VCaP (cell line): Measurements from ENCODE around the gene PTMA.
"Not testable (repeated sequence)": the region's sequence is repeated elsewhere in the genome, so short reads cannot be mapped to it uniquely, and the experiment has no call there.

Source experiments
- H3K27ac ChIP-seq: fragments of 450-650 bp; 2 replicates; pipeline ENCODE4 v1.5.1; 2017
- CTCF ChIP-seq: fragments of 450-650 bp; conservative IDR thresholded peaks from 2 replicates; pipeline ENCODE4 v1.5.1; 2017; ENCODE audit warnings: mild to moderate bottlenecking, moderate library complexity

PTMA gene

DNA sequence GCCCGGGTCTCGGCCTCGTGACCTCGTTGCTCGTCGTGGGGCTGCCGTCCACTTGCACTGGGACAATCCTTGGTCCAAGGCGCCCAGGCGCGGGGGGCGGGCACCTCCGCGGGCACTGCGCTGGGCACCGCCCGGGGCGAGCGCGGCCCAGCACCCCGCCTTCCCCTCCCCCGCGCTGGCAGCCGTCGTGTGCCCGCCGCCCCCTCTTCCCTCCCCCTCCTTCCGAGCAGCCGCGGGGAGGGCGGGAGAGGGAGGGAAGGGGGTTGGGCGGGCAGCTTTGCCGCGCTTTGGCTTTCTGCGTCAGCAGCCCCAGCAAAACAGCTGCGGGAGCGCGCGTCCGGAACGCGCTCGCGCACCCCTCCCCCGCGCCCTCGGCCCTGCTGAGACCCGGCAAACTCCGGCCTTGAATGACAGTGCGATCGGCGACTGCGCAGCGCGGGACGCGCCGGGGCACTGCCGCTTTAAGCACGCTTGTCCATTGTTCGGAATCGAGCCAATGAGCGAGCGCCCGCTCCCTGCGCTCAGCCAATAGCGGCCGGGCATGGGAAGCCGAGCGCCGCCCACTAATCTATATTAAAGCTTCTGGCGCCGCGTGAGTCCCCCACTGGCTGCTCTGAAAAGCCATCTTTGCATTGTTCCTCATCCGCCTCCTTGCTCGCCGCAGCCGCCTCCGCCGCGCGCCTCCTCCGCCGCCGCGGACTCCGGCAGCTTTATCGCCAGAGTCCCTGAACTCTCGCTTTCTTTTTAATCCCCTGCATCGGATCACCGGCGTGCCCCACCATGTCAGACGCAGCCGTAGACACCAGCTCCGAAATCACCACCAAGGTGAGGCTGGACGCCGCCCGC is at the start of gene PTMA:
TSS of gene PTMA (plus strand) at position 599 of the 846 bp plus-strand sequence. CDS start at position 781, 182 bp downstream.
- peak within 1 kb of the TSS; percentile 95 for H3K27ac ChIP-seq
- no peak for TF ChIP-seq CTCF

DNA sequence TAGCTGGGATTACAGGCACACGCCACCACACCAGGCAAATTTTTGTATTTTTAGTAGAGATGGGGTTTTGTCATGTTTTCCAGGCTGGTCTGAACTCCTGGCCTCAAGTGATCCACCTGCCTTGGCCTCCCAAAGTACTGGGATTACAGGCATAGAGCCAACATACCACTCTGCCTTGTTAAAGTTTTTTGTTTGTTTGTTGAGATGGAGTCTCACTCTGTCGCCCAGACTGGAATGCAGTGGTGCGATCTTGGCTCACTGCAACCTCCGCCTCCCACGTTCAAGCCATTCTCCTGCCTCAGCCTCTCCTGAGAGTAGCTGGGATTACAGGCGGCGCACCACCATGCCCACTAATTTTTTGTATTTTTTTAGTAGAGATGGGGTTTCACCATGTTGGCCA is 48.3 kb upstream of the PTMA start:
- H3K27ac ChIP-seq = not testable (repeated sequence)

GRCh38 chr2:231660860-231661259 is 47.5 kb upstream of the PTMA start:
- TF ChIP-seq CTCF = no peak
- H3K27ac ChIP-seq = no peak overlapping the region

DNA sequence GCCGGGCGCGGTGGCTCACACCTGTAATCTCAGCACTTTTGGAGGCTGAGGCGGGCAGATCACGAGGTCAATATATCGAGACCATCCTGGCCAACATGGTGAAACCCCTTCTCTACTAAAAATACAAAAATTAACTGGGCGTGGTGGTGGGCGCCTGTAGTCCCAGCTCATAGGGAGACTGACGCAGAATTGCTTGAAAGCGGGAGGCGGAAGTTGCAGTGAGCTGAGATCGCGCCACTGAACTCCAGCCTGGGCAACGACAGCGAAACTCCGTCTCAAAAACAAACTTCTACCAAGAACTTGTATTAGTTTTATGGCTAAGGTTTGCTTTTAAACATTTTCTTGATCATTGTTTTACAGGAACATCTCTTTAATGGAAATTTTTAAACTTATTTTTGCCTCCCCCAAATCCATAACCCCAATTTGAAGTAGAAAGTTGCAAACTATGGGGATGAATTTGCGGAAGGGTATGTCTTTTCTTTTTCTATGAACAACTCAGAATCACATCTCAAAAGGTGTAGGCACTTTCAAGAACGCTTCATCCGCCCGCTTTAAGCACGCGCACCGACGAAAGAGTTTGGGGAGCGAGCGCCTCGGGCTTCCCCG is 46.8 kb upstream of the PTMA start:
- H3K27ac ChIP-seq = peak overlapping the region; percentile 68
- no peak for TF ChIP-seq CTCF

DNA sequence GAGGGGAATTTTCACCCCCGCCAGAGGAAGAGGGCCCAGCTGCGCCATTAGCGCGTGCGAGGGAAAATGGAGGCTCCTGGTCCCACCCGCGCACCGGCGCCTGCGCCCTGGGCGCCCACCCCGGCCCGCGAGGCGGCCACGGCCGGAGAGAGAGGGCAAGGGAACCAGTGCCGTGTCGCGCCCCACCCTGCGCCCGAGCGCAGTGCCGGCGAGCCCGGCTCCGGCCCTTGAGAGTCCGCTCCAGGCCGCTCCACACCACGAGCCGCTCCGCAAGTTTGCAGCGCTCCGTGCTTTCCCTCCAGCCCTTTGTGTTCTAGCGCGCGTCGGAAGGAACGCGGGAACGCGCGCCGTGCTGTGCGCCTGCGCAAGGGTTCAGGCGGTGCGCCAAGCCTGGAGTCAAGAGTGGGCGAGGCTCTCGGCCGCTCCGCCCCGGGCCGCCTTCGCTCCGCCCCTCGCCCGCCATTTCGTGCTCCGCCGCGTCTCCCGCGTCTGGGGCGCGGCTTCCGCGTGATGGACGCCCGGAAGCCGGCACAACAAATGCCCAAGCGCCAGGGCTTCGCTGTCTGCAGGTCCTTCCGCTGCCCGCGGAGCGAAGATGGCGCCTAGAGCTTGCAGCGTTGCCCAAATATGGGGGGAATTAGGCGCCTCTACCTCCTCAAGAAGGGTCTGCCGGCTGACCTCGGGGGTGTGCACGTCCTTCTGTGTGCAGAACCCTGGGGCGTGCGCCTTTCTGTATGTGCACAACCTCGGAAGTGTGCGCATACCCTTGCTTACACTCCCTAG is 46.1 kb upstream of the PTMA start:
- peak overlapping the region; percentile 68 for H3K27ac ChIP-seq
- TF ChIP-seq CTCF = no peak

DNA sequence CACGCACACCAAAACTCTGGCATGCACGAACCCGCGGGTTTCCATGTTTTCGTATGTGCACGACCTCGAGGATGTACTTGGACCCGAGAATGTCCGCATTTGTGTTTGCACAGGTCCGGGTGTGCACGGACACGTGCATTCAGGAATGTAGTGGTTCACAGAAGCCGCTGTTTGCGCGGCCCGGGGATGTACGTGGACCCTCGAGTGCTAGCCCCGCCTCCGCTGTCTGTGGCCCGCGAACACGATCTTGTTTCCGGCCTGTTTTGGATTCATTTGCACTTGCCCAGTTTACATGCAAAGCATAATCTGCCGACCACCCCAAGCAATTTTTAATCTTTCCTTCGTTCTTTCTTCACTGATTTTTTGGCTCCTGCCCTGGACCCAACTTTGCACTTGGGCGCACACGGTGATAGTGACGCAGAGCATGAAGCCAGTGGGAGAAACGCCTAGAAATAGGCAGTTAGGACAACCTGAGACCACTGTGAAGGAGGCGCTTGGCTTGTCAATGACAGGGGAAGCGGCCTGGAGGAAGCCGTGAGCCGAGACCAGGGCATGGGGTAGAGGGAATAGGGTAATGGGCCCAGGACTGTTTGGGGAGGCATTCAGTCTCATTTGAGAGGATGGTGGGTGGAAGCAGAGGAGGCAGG is 45.4 kb upstream of the PTMA start:
- peak overlapping the region; percentile 68 for H3K27ac ChIP-seq
- TF ChIP-seq CTCF = no peak

- TF ChIP-seq CTCF = no peak
- no peak overlapping the region for H3K27ac ChIP-seq
Measured at GRCh38 chr2:231663458-231664212, 44.7 kb upstream of the PTMA start.
